Pons (tissue), 1 donor: ENCODE results near the gene CAND1.

Experiments used
- DNase-seq: peaks from one replicate; pipeline ENCODE4 v3.0.0-alpha.2; 2016; ENCODE audit warnings: low spot score

Gene CAND1

GRCh38 chr12:67344979-67345710, 76.0 kb downstream of the CAND1 start:
- DNase-seq: no peak

- no peak for DNase-seq
Measured at GRCh38 chr12:67348683-67349082, 79.5 kb downstream of the CAND1 start.

- no peak for DNase-seq
Measured at GRCh38 chr12:67352682-67353081, 83.5 kb downstream of the CAND1 start.

DNA sequence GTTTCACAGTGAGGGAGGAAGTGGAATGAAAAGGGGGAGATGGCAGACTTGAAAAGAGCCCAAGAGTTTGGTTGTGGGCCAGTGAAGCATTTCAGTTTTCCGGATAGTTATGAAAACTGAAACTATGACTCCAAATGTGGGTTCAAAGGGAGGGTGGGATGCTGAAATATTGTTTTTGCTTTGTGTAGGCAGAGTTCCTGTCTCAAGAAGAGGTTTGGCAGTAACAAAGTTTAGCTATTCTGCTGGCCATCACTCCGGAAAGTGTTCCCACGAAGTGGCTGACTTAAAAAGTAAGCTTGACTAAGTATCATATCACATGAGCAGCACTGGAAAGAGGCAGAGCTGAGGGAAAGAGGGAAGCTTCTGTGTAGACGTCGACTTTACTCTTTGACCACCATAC, 85.2 kb downstream of the CAND1 start:
- DNase-seq: no peak

DNA sequence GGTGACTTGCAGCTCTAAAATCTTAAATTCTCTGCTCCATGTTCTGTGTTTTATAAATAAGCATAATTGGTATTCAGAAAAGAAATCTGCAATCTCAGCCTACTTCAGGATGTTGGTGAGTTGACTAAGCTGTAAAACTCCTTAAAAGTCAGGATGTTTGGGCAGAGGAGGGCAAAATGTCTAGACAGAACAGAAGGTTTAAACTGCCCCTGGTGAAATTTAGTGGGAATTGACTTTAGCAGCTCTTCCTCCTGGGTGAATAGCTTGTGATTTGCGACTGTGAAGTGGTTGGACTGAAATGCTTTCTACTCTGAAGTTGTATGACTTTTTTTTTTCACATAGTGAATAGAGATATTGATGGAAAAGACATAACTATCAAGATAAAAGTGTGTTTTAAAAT, 85.8 kb downstream of the CAND1 start:
- no peak for DNase-seq

DNA sequence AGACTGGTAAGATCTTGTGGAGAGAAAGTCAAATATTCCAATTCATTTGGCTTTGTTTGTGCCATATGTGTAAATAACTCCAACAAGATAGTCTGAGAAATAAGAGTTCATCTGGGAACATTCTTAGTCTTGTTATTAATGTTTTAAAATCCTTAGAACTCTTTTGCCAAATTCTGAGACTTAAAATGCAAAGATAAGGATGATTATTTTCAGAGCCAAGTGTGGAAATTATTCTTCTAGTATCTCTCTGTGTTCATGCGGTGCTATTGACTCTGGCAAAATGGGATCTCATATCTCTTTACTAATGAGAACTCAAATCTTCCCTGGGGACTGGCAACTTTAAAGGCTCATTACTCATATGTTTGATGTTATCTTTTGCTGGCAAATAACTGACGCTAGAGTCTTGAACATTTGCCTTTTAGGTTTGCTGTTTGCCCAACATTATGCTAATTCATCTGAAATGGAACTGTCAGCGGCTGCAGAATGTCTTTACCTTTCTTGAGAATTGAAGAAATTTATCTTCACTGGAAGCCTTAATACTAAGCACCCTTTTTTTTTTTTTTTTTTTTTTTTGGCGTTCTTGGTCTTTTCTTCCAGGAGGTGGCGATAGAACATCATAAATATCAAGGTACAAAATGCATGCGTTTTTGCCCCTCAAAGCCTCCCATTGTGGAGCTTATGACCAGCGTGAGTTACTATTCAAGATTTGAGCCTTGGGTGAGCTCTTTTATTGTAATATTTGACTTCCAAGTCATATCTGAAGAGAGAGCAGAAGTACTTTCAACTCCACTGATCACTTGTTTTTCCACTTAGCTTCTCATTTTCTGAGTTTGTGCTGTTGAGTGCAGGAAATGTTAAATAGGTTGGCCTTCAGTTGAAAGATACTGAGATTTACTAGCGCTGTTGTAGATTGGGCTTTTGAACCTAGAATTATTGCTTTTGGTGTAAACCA, 86.5 kb downstream of the CAND1 start:
- peak; percentile 74 for DNase-seq

GRCh38 chr12:67356380-67356774, 87.2 kb downstream of the CAND1 start:
- DNase-seq: no peak

- no peak for DNase-seq
Measured at GRCh38 chr12:67357376-67358125, 88.4 kb downstream of the CAND1 start.

GRCh38 chr12:67358781-67359338, 89.7 kb downstream of the CAND1 start:
- peak; percentile 3 for DNase-seq

DNA sequence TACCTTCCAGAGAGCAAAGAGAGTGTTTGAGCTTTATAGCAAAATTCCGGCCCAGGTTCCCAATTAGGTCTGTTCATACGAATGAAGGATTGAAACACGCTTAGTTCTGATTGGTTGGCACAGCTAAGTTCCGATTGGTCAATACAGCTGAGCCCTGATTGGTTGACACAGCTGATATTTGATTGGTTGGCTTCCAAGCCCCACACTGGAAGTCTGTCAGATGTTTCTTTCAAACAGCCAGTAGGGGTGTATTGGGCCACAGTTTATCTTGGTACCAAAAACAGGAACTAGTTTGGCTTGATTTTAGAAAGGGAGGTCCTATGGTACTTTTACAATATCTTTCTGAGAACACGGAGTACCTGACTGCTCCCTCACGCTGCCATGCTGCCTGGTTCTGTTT, 93.4 kb downstream of the CAND1 start:
- no peak for DNase-seq

- no peak for DNase-seq
Measured at GRCh38 chr12:67364228-67364627, 95.1 kb downstream of the CAND1 start.

- DNase-seq: no peak
Measured at GRCh38 chr12:67365131-67365530, 96.0 kb downstream of the CAND1 start.

GRCh38 chr12:67367843-67368242, 98.7 kb downstream of the CAND1 start:
- no peak for DNase-seq
